ENCODE results near the gene OTUB2. TPM values are rescaled to one million over a fixed set of nuclear protein-coding genes. Genes with fewer than 3 reads are reported as not detected.

The OTUB2 gene
- total and polyA plus RNA-seq, 4 donors: 0.28 to 0.92 (median 0.63) TPM

GRCh38 chr14:93993382-93993781 is 32.8 kb upstream of the OTUB2 start:
- Histone ChIP-seq H3K9me3 (ENCODE audit: control insufficient read depth in 4 of 4, low read length in 3 of 4) (no peaks in the 10 kb centered on the region), H3K4me3 (ENCODE audit: low read depth in 1 of 3, low read length in 3 of 3) (no peak overlapping the region), H3K36me3 (ENCODE audit: control insufficient read depth in 4 of 4, insufficient read depth in 3 of 4, low read depth in 1 of 4, low read length in 3 of 4) (no peaks in the 10 kb centered on the region), H3K27me3 (ENCODE audit: control insufficient read depth in 4 of 4, insufficient read depth in 4 of 4, low read length in 3 of 4) (no peaks in the 10 kb centered on the region), H3K27ac (ENCODE audit: low read depth in 1 of 2, low read length in 2 of 2) (no peak overlapping the region), H3K9ac (ENCODE audit: low read depth in 1 of 2, low read length in 2 of 2) (no peak overlapping the region), H3K4me1 (ENCODE audit: control insufficient read depth in 4 of 4, insufficient read depth in 4 of 4, low read length in 3 of 4) (no peaks in the 10 kb centered on the region)
- TF ChIP-seq NR2F2 (IDR thresholded peaks at IDR 0.05) (no peak), RXRA (IDR thresholded peaks at IDR 0.05) (no peak), SP1 (IDR thresholded peaks at IDR 0.05) (no peak), YY1 (IDR thresholded peaks at IDR 0.05) (no peak)
- TF ChIP-seq, protein P1, sequence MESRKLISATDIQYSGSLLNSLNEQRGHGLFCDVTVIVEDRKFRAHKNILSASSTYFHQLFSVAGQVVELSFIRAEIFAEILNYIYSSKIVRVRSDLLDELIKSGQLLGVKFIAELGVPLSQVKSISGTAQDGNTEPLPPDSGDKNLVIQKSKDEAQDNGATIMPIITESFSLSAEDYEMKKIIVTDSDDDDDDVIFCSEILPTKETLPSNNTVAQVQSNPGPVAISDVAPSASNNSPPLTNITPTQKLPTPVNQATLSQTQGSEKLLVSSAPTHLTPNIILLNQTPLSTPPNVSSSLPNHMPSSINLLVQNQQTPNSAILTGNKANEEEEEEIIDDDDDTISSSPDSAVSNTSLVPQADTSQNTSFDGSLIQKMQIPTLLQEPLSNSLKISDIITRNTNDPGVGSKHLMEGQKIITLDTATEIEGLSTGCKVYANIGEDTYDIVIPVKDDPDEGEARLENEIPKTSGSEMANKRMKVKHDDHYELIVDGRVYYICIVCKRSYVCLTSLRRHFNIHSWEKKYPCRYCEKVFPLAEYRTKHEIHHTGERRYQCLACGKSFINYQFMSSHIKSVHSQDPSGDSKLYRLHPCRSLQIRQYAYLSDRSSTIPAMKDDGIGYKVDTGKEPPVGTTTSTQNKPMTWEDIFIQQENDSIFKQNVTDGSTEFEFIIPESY (IDR thresholded peaks at IDR 0.05): no peak
- 78% methylated on average over 6 of the region's 6 CpGs for WGBS
- DNase-seq (ENCODE audit: low spot score): no peak

GRCh38 chr14:93994919-93995682 is 31.0 kb upstream of the OTUB2 start:
- Histone ChIP-seq H3K9me3 (ENCODE audit: control insufficient read depth in 4 of 4, low read length in 3 of 4) (no peaks in the 10 kb centered on the region), H3K36me3 (ENCODE audit: control insufficient read depth in 4 of 4, insufficient read depth in 3 of 4, low read depth in 1 of 4, low read length in 3 of 4) (no peaks in the 10 kb centered on the region), H3K27ac (ENCODE audit: low read depth in 1 of 2, low read length in 2 of 2) (no peak overlapping the region), H3K4me1 (ENCODE audit: control insufficient read depth in 4 of 4, insufficient read depth in 4 of 4, low read length in 3 of 4) (no peaks in the 10 kb centered on the region), H3K4me3 (ENCODE audit: low read depth in 1 of 3, low read length in 3 of 3) (no peak overlapping the region), H3K9ac (ENCODE audit: low read depth in 1 of 2, low read length in 2 of 2) (no peak overlapping the region), H3K27me3 (ENCODE audit: control insufficient read depth in 4 of 4, insufficient read depth in 4 of 4, low read length in 3 of 4) (no peaks in the 10 kb centered on the region)
- 65% methylated on average over 13 of the region's 13 CpGs for WGBS
- DNase-seq (ENCODE audit: low spot score): no peak
- TF ChIP-seq, protein P2, sequence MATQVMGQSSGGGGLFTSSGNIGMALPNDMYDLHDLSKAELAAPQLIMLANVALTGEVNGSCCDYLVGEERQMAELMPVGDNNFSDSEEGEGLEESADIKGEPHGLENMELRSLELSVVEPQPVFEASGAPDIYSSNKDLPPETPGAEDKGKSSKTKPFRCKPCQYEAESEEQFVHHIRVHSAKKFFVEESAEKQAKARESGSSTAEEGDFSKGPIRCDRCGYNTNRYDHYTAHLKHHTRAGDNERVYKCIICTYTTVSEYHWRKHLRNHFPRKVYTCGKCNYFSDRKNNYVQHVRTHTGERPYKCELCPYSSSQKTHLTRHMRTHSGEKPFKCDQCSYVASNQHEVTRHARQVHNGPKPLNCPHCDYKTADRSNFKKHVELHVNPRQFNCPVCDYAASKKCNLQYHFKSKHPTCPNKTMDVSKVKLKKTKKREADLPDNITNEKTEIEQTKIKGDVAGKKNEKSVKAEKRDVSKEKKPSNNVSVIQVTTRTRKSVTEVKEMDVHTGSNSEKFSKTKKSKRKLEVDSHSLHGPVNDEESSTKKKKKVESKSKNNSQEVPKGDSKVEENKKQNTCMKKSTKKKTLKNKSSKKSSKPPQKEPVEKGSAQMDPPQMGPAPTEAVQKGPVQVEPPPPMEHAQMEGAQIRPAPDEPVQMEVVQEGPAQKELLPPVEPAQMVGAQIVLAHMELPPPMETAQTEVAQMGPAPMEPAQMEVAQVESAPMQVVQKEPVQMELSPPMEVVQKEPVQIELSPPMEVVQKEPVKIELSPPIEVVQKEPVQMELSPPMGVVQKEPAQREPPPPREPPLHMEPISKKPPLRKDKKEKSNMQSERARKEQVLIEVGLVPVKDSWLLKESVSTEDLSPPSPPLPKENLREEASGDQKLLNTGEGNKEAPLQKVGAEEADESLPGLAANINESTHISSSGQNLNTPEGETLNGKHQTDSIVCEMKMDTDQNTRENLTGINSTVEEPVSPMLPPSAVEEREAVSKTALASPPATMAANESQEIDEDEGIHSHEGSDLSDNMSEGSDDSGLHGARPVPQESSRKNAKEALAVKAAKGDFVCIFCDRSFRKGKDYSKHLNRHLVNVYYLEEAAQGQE (IDR thresholded peaks at IDR 0.05): no peak
- TF ChIP-seq NR2F2 (IDR thresholded peaks at IDR 0.05) (no peak), RXRA (IDR thresholded peaks at IDR 0.05) (no peak), RAD21 (IDR thresholded peaks at IDR 0.05) (no peak), SP1 (IDR thresholded peaks at IDR 0.05) (no peak), FOXA2 (IDR thresholded peaks at IDR 0.05) (no peak), FOXA1 (IDR thresholded peaks at IDR 0.05) (no peak), GABPA (IDR thresholded peaks at IDR 0.05 in 1 of 2, conservative IDR thresholded peaks at IDR 0.05 in 1 of 2) (no peak), YY1 (IDR thresholded peaks at IDR 0.05) (no peak), EGR1 (IDR thresholded peaks at IDR 0.05; ENCODE audit: low read depth in 2 of 2) (no peak), HNF4A (conservative IDR thresholded peaks at IDR 0.05) (no peak), HNF4G (IDR thresholded peaks at IDR 0.05) (no peak), JUND (IDR thresholded peaks at IDR 0.05) (no peak)
- TF ChIP-seq, protein P3, sequence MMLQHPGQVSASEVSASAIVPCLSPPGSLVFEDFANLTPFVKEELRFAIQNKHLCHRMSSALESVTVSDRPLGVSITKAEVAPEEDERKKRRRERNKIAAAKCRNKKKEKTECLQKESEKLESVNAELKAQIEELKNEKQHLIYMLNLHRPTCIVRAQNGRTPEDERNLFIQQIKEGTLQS (IDR thresholded peaks at IDR 0.05): no peak
- TF ChIP-seq, protein P1 (IDR thresholded peaks at IDR 0.05): no peak
- TF ChIP-seq, protein P4, sequence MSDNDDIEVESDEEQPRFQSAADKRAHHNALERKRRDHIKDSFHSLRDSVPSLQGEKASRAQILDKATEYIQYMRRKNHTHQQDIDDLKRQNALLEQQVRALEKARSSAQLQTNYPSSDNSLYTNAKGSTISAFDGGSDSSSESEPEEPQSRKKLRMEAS (IDR thresholded peaks at IDR 0.05): no peak
- TF ChIP-seq, protein P5, sequence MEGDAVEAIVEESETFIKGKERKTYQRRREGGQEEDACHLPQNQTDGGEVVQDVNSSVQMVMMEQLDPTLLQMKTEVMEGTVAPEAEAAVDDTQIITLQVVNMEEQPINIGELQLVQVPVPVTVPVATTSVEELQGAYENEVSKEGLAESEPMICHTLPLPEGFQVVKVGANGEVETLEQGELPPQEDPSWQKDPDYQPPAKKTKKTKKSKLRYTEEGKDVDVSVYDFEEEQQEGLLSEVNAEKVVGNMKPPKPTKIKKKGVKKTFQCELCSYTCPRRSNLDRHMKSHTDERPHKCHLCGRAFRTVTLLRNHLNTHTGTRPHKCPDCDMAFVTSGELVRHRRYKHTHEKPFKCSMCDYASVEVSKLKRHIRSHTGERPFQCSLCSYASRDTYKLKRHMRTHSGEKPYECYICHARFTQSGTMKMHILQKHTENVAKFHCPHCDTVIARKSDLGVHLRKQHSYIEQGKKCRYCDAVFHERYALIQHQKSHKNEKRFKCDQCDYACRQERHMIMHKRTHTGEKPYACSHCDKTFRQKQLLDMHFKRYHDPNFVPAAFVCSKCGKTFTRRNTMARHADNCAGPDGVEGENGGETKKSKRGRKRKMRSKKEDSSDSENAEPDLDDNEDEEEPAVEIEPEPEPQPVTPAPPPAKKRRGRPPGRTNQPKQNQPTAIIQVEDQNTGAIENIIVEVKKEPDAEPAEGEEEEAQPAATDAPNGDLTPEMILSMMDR (IDR thresholded peaks at IDR 0.05; ENCODE audit: low read depth, low read length, missing input control): no peak
